ENCODE measurements around the gene GSTA4. TPM values are rescaled to one million over a fixed set of nuclear protein-coding genes. Genes with fewer than 3 reads are reported as not detected.

The GSTA4 gene
- total and polyA plus RNA-seq, 2 donors (not counting 3 experiments of a cell fraction or from before 2014, with no cell fraction given) = 15.0 to 24.6 TPM

DNA sequence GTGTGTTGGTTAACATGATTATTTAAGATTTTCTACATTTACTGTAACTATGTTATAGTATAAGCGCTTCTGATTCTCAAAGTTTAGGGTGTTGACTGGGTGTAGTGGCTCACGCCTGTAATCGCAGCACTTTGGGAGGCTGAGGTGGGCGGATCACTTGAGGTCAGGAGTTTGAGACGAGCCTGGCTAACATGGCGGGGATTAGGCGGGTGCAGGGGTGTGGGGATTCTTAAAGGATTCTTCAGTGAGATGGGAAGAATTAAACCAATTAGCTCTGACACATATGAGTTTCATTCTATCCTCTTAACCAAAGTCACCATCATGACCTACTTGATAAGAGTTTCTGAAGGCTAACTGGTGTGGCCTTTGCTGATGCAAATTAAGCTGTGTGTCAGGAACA, 39.2 kb downstream of the GSTA4 start:
- no peak overlapping the region for H3K4me2 ChIP-seq (ENCODE audit: insufficient read depth, low read length)
- TF ChIP-seq CTCF (IDR thresholded peaks at IDR 0.05; ENCODE audit: extremely low read depth in 1 of 2, insufficient read depth in 1 of 2, low read depth in 1 of 2, low read length in 2 of 2) = no peak
- no peak for TF ChIP-seq POLR2AphosphoS5 (IDR thresholded peaks at IDR 0.05; ENCODE audit: insufficient read depth, low read depth, low read length)
- no peak for TF ChIP-seq JUN (IDR thresholded peaks at IDR 0.05; ENCODE audit: borderline replicate concordance, insufficient read depth, insufficient read length, low read depth)
- no peak for TF ChIP-seq MYC (IDR thresholded peaks at IDR 0.05; ENCODE audit: low read depth, low read length)
- no peak for TF ChIP-seq POLR2A (IDR thresholded peaks at IDR 0.05; ENCODE audit: low read depth, low read length)
- TF ChIP-seq GATA2 (IDR thresholded peaks at IDR 0.05; ENCODE audit: insufficient read depth, insufficient read length, low read depth, low read length) = no peak
- no peak for TF ChIP-seq FOS (IDR thresholded peaks at IDR 0.05; ENCODE audit: borderline replicate concordance, insufficient read depth, low read length)
- H4K20me1 ChIP-seq (replicated peaks; ENCODE audit: control insufficient read depth, extremely low read depth, insufficient read depth, low read length) = no peaks in the 10 kb centered on the region
- ChIA-PET CTCF (interaction anchor here (2.1 kb wide), 1 partner anchor 9 kb away, joined by 4 read pairs; no protein-coding TSS in a partner anchor), POLR2A (no interaction called here)
- intact Hi-C loops (cut with micrococcal nuclease) (no loop called here), dilution Hi-C loops (cut with MboI; ENCODE audit: extremely low pct_ligation_motif_present, low sequenced_read_pairs) (no loop called here)
- FAIRE-seq (no peak), DNase-seq (ENCODE audit: low read depth, low spot score) (no peak)
- BruUV-seq (replicated peaks) = no TSS peak
- H3K4me1 ChIP-seq (ENCODE audit: control insufficient read depth, extremely low read depth, insufficient read depth, low read length) = no peaks in the 10 kb centered on the region
- H3K4me3 ChIP-seq (replicated peaks in 1 of 3; ENCODE audit: insufficient read depth in 1 of 3, low read depth in 1 of 3, low read length in 3 of 3) = no peak overlapping the region
- H3K9me3 ChIP-seq (replicated peaks; ENCODE audit: control insufficient read depth, insufficient read depth, low read length) = no peaks in the 10 kb centered on the region
- H3K27me3 ChIP-seq (ENCODE audit: control insufficient read depth in 2 of 2, insufficient read depth in 2 of 2, low read length in 2 of 2) = peaks cover 0 to 3% of the 10 kb centered on the region in 2 experiments
- H3K79me2 ChIP-seq (ENCODE audit: control insufficient read depth, insufficient read depth, low read length) = no peaks in the 10 kb centered on the region
- no peak overlapping the region for H3K9ac ChIP-seq (replicated peaks; ENCODE audit: extremely low read depth, insufficient read depth, low read length)
- no peaks in the 10 kb centered on the region for H3K9me1 ChIP-seq (replicated peaks; ENCODE audit: control insufficient read depth, extremely low read depth, insufficient read depth, low read length)
- no peak overlapping the region for H3K27ac ChIP-seq (ENCODE audit: insufficient read depth, low read depth, low read length)
- H3K36me3 ChIP-seq (ENCODE audit: control insufficient read depth in 2 of 2, extremely low read depth in 1 of 2, insufficient read depth in 2 of 2, low read length in 2 of 2) = no peaks in the 10 kb centered on the region
- H2AFZ ChIP-seq (ENCODE audit: low read depth, low read length) = no peak overlapping the region

All from endothelial cell of umbilical vein (primary cell).